HG02870 (cell line): ENCODE data around the gene AP1S2.
"Not testable (repeated sequence)": the region's sequence is repeated elsewhere in the genome, so short reads cannot be mapped to it uniquely, and the experiment has no call there.

Experiments used
- ATAC-seq: cut with Tn5 transposase; IDR thresholded peaks from one replicate; pipeline ENCODE4 v1.9.1; 2021; ENCODE audit warnings: mild to moderate bottlenecking, moderate library complexity; ENCODE audit not compliant: unreplicated experiment

Gene AP1S2

DNA sequence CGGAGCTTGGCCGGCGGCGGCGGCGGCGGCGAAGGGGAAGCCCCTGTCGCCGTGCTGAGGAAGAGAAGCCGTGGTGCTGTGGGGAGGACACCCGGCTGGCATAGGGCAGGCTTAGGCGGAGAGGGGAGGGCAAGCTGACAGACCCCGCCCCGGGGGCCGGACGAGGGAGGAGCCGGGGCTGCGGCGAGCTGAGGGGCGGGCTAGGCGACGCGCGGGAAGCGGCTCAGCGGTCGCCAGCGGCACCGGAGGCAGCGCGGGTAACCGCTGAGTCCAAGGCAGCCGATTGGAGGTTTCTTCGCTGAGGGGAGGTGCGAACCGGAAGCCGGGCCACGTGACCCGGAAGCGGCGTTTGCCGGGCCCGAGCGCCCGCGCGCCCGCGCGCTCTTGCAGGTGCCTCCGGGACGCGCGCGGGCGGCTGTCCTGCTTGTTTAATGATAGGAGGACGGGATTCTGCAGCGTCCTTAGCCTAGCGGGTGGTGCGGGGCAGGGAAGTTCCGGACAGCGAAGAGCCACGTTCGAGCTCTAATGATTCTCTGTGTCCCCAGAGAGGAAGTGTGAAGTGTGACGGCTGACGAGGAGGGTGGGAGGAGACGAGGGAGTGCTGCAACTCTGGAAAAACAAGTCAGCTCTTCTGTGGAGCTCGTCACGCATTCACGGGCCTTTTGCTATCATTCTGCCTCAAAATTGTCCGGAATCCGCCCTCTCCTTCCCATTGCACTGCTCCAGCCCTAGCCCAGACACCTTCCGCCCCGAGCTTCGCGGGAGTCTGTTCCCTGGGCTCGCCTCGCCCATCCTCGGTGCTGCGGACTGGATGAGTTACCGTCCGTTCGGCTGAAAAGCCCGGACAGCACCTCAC is at the start of gene AP1S2:
Gene AP1S2, minus strand, starts transcription at position 102 of the 856 bp plus-strand sequence. CDS start 2,289 bp downstream, outside the sequence.
- ATAC-seq = peak; percentile 95

DNA sequence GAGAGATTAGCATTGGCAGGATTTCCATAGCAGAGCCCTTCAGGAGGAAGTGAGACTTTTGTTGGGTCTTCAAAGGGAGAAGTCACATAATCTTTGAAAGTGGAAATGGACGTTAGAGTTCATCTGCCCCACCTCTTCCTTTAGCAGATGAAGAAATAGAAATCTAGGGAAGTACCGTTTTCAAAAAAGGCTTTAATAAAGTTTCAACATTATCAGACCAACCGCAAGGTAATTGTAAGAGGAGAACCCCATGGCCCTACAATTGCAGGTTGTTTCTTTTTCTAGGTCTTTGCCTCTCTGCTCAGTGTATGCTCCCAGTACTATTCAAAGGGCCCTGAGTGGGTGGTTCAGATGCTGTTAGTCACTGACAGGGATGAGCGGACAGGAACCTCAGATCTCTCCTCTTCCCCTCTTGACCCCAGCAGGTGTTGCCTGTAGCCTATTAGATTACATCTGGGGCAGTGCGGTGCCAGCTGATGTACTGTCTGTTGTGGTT is 48.6 kb upstream of the AP1S2 start:
- peak; percentile 96 for ATAC-seq

DNA sequence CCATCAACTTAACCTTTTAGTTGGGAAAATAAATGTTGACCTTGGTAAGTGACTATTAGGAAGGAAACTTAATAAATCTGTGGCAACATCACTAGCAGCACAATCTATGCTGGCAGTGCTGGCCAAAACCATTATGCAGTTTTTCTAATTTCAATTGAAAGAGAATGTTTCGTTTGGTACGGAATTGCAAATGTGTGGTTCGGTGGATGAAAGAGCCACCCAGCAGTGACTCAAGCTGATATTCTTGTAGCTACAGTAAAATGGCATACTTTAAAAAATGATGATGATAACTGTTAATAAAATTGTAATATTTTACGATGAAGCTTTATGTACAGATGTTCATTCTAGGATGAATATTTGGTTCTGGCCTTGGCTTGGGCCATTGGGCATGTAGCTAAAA is 40.7 kb upstream of the AP1S2 start:
- ATAC-seq = no peak

DNA sequence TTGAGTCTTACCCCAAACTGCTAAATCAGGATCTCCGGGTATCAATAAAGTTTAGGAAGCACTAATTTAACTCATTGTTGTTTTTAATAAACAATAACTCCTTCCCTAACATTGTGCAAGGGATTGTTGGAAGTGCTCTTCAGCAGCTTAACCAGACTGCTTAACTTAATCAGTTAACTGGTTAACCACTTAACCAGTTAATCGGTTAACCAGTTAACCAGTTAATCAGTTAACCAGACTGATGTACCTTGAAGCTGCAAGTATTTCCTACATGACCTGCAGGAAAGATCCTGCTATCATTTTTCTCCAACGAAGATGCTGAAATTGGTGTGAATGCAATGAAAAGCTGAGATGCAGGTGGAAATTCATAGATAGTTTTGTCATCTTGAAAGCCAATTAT is 40.1 kb upstream of the AP1S2 start:
- ATAC-seq = no peak

DNA sequence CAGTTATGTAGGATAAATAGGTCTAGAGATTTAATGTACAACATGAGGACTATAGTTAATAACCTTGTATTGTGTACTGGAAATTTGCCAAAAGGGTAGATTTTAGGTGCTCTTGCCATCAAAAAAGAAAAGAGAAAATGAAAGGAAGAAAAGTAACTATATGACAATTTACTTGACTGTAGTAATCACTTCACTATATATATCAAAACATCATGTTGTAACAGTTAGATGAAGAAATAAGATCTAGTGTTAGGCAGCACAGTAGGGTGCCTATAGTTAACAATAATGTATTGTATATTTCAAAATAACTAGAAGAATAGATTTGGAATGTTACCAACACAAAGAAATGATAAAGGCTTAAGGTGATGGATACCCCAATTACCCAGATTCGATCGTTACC is 35.9 kb upstream of the AP1S2 start:
- no peak for ATAC-seq

DNA sequence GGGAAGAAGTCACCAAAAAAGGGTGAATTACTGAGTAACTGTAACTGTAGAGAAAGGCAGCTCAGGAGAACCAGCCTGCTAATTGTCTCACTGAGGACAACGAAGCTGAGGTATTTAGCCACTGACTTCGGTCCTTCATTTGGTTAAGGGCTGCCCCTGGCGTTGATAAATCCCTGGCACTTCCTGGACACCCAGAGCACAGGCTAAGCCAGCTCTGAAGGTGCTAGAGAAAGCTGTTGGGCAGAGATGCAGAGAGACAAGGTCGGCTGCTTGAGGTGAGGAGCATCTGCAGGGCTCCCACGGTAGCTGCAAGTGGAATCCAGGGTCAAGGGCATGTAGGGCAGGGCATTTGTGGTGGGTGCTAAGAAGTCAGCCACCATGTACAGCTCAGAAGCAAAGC is 33.4 kb upstream of the AP1S2 start:
- ATAC-seq = no peak

DNA sequence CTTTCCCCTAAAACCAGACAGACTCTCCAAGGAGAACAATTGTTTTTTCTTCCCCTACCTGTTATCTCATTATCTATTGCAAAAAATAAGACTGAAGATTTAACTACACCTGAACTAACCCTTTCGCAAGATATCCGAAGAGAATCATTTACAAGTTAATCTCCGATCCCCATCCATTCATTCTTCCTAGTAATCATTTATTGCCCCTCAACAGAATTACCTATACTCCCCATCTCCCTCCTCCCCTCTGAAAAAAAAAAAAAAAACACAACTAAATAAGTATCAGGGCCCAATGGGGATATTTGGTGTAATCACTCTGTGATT is 28.9 kb upstream of the AP1S2 start:
- no peak for ATAC-seq

DNA sequence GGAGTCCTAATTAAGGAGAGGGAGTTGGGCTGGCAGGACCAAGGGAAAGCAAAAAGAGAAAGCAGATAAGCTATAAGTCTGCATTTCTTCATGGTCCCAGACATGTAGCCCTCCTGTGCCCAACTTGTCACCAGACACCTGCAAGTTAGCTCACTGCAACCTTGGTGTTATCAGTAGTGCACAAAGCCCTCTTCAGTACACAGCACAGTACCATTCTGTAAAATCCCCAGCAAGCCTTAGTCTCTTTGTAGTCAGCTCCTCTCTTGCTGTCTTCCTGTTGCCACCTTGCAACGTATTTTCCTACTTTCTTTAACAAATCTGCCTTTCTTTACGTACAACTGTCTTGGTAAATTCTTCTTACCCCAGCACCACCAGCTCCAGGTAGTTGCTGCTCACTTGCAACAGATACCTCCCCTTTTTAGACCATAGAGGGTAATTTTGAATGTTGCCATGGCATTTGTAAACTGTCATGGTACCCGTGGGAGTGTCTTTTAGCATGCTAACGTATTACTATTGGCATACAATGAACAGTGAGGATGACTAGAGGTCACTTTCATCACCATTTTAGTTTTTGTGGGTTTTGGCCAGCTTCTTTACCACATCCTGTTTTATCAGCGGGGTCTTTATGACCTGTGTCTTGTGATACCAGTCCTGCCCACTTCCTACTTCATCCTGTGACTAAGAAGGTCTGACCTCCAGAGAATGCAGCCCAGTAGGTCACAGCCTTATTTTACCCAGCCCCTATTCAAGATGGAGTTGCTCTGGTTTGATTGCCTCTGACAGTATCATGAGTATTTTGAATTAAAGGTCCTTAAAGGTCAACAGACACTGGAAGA is 28.3 kb upstream of the AP1S2 start:
- peak; percentile 78 for ATAC-seq

DNA sequence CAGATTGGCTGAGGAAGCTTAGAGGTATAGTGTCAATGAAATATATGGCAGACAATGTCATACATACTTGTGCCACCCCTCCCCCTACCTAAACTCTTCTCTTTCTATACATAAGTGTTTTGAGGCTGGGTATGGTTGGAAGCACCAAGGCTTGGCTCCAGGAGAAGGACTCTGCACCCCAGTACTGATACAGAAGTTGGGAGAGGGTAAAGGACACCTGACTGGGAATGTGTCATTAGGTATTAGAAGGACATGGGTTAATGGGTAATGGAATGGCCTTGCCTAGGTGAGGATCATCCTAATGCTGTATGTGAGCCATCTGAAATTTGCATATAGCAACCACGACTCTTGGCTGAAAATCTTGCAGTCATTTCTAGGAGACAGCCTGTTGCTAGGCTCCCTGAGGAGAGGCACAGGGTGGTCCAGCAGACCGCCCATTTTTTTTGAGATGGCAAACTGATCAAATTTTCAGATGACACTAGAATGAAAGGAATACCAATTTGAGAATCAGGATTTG is 26.8 kb upstream of the AP1S2 start:
- ATAC-seq = no peak

DNA sequence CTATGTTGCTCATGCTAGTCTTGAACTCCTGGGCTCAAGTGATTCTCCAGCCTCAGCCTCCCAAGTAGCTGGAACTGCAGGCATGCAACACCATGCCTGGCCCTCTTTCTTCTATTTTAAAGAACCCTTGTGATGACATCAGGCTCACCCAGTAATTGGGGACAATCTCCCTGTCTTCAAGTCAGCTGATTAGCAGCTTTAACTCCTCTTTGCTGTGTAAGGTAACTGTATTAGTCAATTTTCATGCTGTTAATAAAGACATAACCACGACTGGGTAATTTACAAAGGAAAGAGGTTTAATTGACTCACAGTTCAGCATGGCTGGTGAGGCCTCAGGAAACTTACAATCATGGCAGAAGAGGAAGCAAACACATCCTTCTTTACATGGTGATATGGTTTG is 23.3 kb upstream of the AP1S2 start:
- ATAC-seq = not testable (repeated sequence)

DNA sequence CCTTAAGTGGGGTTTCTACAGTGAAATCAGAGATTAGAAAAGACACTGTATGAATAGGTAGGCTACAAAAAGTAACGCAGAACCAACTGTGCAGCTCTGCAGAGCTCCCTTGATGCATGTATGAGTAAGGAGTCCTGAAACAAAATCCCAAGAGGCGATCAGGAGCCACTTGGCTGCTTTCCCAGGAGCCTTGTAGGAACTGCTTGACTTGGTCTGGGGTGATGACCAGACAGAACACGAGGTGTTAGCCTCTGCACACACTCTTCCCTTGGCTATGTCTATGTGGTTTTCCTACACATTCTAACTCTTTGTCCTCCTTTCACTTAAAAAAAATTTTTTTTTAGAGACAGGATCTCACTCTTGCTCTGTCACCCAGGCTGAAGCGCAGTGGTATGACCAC is 22.8 kb upstream of the AP1S2 start:
- ATAC-seq = no peak

DNA sequence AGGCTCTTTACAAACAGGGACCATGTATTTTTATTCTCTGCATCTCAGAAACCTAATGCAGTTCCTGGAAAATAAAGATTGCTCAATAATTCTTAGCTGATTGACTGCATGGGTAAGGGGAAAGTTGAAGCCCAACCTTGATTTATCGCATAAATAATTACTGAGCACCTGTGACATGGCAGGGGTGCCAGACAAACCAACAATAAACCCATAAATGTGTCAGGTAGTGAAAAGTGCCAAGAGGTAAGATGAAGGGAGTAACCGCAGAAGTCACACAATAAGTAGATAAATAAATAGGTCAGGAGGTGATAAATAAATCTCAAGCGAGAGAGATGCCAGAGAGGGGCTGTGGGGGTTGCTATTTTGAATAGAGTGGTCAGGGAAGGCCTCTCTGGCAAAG is 20.1 kb upstream of the AP1S2 start:
- no peak for ATAC-seq

DNA sequence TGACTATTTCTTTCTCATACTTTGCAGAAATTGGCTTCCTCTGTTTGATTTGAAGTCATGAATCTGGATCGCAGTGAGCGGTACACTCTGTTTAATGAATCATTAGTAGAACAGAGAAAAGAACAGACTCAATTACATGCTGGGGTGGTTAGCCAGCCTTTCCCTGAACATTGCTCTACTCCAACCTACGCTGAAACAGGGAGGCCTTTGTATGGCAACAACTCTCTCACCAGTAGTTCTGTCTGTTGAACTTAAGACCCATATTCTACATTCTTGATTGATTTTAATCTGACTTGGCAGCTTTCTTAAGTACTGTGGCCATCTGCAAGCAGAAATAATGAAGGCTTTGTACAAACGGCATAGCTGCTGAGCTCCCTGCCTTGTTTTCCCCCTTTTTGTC is 19.0 kb upstream of the AP1S2 start:
- no peak for ATAC-seq

DNA sequence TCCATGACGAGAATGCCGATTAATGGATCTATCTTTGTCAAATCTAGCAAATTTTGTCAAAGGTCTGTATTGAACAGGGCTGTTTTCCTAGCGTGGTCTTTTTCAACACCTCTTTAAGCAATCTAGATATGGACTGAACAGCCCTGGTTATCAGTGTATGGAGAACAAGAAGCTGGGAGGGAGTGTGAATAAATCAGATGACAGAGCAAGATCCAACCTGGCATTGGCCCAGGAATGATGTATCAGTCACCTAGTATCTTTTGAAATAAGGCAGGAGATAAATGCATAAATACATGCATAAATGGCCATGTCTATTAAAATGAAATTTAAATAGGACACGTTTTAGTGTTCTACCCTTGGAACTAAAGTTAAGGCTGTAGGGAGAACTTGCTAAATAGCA is 15.7 kb upstream of the AP1S2 start:
- no peak for ATAC-seq

DNA sequence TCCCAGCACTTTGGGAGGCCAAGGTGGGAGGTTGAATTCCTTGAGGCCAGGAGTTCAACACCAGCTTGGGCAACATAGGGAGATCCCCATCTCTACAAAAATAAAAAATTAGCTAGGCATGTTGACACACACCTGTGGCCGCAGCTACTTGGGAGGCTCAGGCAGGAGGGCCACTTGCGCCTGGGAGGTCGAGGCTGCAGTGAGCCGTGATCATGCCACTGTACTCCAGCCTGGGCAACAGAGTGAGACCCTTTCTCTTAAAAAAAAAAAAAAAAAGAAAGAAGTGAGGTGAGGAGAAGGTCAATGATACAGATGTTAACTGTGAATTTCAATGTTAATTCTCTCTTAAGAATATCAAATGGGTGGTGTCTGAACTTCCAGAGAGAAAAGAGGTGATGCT is 15.1 kb upstream of the AP1S2 start:
- ATAC-seq = no peak

DNA sequence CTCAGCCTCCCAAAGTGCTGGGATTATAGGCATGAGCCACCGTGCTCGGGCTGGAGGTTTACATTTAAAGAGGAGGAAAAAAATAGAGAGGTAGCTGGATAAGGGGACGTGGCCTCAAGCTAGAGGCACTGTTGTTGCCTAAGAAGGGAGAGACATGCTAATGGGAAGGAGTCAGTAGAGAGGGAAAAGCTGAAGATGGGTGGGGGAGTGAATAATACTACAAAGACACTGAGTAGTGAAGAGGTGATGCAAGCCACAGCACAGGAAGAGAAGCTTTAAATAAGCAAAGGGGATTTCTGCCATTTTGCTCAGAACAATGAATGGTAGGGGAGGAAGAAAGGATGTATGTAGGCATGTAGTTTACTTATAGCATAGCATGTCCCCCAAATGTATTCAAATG is 11.5 kb upstream of the AP1S2 start:
- no peak for ATAC-seq

DNA sequence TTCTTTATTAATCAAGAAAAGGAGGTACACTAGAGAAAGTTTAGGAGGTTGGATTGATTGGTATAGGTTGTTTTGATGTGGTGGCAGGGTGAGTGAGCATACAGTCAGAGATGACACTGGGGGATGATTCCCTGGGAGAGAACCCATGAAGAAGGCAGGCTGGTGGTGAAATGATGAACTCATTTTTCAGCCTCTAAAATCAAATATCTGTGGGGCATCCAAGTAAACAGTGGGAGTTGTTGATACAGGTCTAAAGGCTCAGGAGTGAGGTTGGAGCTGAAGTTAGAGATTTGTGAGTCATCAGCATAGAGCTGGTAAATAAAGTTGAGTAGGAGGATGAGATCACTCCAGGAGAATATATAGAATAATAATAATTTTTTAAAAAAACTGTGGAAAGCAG is 10.0 kb upstream of the AP1S2 start:
- ATAC-seq = no peak

DNA sequence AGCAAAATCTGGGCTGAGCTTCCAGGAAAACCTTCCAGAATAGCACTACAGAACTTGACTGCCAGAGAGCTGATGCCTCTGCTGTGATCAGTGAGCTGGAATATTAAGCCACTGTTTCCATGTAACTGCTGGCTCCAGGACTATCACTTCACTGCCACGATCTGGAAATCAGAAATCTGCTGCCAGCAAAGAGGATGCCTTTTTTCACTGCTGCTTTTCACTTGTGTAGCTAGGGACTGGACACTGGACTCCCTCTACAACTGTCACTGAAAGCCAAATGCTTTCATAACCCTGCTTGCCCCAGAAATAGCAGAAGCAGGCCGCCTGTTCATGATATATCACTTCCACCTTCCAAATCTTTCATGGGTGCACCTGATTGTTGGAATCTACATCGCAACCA is 9.4 kb upstream of the AP1S2 start:
- no peak for ATAC-seq

DNA sequence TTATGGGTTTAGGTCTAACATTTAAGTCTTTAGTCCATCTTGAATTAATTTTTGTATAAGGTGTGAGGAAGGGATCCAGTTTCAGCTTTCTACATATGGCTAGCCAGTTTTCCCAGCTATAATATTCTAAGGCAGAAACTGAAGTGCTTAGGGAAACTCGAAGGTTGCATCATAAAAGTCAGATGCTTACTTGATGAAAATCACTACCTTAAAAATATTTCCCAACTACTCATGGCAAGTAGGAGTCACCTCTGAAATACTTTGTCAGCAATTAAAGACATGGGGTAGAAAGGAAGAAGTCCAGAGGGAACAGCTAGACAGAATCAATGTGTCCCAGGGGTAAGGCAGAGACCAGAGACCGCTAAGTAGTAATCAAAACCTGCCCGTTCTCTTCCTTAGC is 6.3 kb upstream of the AP1S2 start:
- no peak for ATAC-seq

DNA sequence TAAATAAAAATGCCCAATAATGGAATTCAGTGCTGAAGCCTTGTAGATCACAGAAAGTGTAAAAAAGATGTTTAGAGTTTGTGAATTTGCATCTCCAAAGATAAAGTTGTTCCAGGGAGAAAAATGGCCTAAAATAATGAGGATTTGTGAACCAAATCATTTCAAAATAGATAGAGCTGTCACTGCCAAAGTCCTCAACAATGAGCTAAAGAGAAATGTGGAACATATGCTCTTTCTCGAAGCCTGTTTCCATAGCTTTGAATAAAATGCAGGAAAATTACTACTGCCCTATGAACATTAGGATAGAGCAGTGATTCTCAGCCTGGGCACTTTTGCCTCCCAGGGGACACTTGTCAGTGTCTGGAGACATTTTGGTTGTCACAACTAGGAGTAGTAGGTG is 3.4 kb upstream of the AP1S2 start:
- ATAC-seq = no peak

DNA sequence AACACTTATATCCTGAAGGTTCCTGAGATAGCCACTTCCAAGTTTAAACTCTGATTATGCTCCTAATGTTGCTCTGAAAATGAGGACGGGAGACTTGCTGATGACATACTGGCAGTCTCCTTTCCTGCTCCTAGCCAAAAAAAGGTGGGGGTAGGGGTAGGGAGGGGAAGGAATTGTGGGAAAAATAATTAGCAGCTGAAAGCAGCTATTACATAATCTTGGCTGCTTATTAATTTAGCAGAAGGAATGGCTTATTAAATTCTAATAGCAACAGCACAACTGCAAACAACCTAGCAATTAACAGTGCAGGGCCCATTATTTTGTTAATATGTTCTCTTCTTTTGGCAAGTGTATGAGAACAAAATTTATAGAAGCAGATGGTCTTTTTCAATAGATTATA is 2.0 kb upstream of the AP1S2 start:
- ATAC-seq = no peak

DNA sequence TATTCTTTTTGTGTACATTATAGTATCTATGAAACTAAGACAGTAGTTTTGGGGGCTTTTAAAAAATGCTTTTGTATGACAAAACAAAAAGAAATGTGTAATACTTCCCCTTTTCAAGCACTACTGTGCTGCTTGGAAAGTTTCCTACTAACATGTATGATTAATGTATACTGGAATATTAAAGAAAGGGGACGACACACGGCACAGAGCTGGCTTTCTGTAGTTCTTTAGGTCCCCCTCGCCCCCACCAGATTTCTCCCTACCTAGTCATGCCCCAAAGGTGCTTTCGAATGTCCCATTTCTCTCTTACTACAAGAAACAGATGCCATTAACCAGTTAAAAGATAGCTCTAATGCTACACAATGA is 1.6 kb upstream of the AP1S2 start:
- no peak for ATAC-seq
